ENCODE measurements around the gene LLGL1. TPM values are rescaled to one million over a fixed set of nuclear protein-coding genes. Genes with fewer than 3 reads are reported as not detected.

Gene LLGL1
- total RNA-seq, 2 donors from 2014 or later = 6.6 to 11.4 TPM

GRCh38 chr17:18183334-18184142 lies 41.9 kb upstream of the LLGL1 start, which contains the start of gene ALKBH5:
ALKBH5 (plus strand) TSS chr17:18183828; CDS start chr17:18184244, 416 bp downstream.
- H3K27me3 ChIP-seq = no peaks in the 10 kb centered on the region
- no peaks in the 10 kb centered on the region for H3K9me3 ChIP-seq
- TF ChIP-seq CTCF (IDR thresholded peaks at IDR 0.05) = peak in 3 of 7 experiments; percentile 23 to 30 (median 24)
- TF ChIP-seq POLR2A (IDR thresholded peaks at IDR 0.05) = peak; percentile 79 to 95 (median 86)
- H3K36me3 ChIP-seq (replicated peaks in 1 of 2; ENCODE audit: insufficient read depth in 1 of 2, low read depth in 2 of 2) = no peaks in the 10 kb centered on the region
- ATAC-seq (peak; percentile 90), DNase-seq (peak; percentile 97 to 99 (median 98))
- H3K4me3 ChIP-seq = peak within 1 kb of the TSS; percentile 61 to 94
- intact Hi-C loops (cut with DNase I) = no loop called here
- peak within 1 kb of the TSS; percentile 94 to 99 (median 97) for H3K27ac ChIP-seq
- H3K4me1 ChIP-seq = peaks cover 47% of the 10 kb centered on the region
- WGBS, 2 donors = 0% methylated on average over 34 to 77 of the region's 98 CpGs

- H3K4me3 ChIP-seq = peak overlapping the region; percentile 61 to 94
- H3K27me3 ChIP-seq = no peaks in the 10 kb centered on the region
- peak; percentile 35 to 38 (median 38) for TF ChIP-seq POLR2A (IDR thresholded peaks at IDR 0.05)
- no peak for TF ChIP-seq CTCF (IDR thresholded peaks at IDR 0.05)
- intact Hi-C loops (cut with DNase I) = no loop called here
- H3K4me1 ChIP-seq = peaks cover 56% of the 10 kb centered on the region
- WGBS, 2 donors = 0% methylated on average over 3 to 79 of the region's 92 CpGs
- no peaks in the 10 kb centered on the region for H3K9me3 ChIP-seq
- peak overlapping the region; percentile 83 to 99 (median 97) for H3K27ac ChIP-seq
- peak; percentile 55 to 64 (median 58) for DNase-seq
- no peaks in the 10 kb centered on the region for H3K36me3 ChIP-seq (replicated peaks in 1 of 2; ENCODE audit: insufficient read depth in 1 of 2, low read depth in 2 of 2)
- no peak for ATAC-seq
These were observed 41.0 kb upstream of the LLGL1 start for GRCh38 chr17:18184143-18185031.

- DNase-seq (peak in 1 of 4 donors; percentile 14), ATAC-seq (no peak)
- Histone ChIP-seq H3K27me3 (no peaks in the 10 kb centered on the region), H3K27ac (peak overlapping the region; percentile 17 to 98 (median 80)), H3K4me1 (peaks cover 66% of the 10 kb centered on the region), H3K36me3 (replicated peaks in 1 of 2; ENCODE audit: insufficient read depth in 1 of 2, low read depth in 2 of 2) (no peaks in the 10 kb centered on the region), H3K9me3 (no peaks in the 10 kb centered on the region), H3K4me3 (peak overlapping the region; percentile 4 to 94)
- WGBS, 2 donors = 8 to 15% methylated on average over 3 of the region's 3 CpGs
- TF ChIP-seq POLR2A (IDR thresholded peaks at IDR 0.05) (no peak), CTCF (IDR thresholded peaks at IDR 0.05) (no peak)
- intact Hi-C loops (cut with DNase I) = no loop called here
These were observed 40.0 kb upstream of the LLGL1 start for GRCh38 chr17:18185391-18185790.

GRCh38 chr17:18185832-18186626 lies 39.4 kb upstream of the LLGL1 start:
- intact Hi-C loops (cut with DNase I) = no loop called here
- 25 to 31% methylated on average over 10 of the region's 10 CpGs for WGBS, 2 donors
- peak overlapping the region in 3 of 4 donors; percentile 63 to 98 (median 96) for H3K27ac ChIP-seq

More at GRCh38 chr17:18185832-18186626, 39.4 kb upstream of the LLGL1 start:
- Histone ChIP-seq H3K9me3 (no peaks in the 10 kb centered on the region), H3K27me3 (no peaks in the 10 kb centered on the region), H3K4me3 (peak overlapping the region; percentile 4 to 94), H3K4me1 (peaks cover 72% of the 10 kb centered on the region), H3K36me3 (replicated peaks in 1 of 2; ENCODE audit: insufficient read depth in 1 of 2, low read depth in 2 of 2) (no peaks in the 10 kb centered on the region)
- no peak for TF ChIP-seq CTCF (IDR thresholded peaks at IDR 0.05)
- TF ChIP-seq POLR2A (IDR thresholded peaks at IDR 0.05) = peak in 1 of 3 donors; percentile 35
- ATAC-seq (no peak), DNase-seq (peak in 2 of 4 donors; percentile 26 to 27)

All from body of pancreas (tissue), 4 donors.